ENCODE data around the gene TRIM16. TPM values are rescaled to one million over a fixed set of nuclear protein-coding genes. Genes with fewer than 3 reads are reported as not detected.
"Not testable (repeated sequence)": the region's sequence is repeated elsewhere in the genome, so short reads cannot be mapped to it uniquely, and the experiment has no call there.

Gene TRIM16
- total RNA-seq, 1 donor = 56.1 TPM

DNA sequence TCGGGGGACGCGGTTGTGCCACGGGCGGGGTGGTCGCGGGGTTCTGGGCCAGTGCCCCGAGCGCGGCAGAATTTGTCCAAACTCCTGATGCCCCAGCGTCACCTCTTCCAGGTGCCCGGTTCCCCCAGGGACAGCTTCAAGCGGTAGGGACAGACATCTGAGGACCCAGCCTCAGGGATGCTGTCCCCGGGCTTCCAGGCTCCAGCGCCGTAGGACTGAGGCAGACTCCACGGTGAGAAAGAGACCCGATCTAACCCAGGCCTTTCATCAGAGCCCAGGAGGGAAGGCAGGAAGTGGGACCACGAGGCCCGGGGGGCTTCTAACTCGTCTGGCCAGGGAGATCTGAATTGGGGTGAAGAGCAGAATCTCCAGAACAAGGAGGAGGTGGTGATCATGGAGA lies 15.8 kb upstream of the TRIM16 start:
- Histone ChIP-seq H2AFZ (ENCODE audit: low read length) (peak overlapping the region; percentile 78), H3K4me2 (ENCODE audit: insufficient read depth, low read length) (peak overlapping the region; percentile 72)

DNA sequence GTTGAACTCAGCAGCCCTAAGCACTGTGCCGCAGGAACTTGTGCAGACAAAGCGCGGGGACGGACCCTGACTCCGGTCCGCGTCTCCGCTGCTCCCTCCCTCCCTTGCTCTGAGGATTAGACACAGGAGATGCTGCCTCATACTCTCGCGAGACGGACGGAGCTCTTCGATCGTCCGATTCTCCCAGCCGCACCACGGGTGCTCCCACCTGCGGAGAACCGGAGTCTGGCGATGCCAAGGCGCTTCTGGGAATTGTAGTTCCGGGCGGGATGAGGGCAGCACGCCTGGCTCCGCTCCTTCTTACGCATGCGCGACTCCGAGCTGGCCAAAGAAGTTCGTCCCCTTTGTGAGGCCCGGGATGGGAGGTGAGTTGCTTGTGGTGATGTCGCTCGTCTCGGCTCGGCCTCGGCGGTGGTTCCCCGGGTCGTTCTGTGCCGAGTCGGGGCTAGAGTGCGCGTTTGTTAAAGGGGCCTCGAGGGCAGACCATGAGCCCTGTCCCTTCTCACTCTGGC lies 15.4 kb upstream of the TRIM16 start, which contains the start of gene ZNF286A:
ZNF286A (plus strand) TSS at position 340 of the 512 bp plus-strand sequence. CDS start 578 bp downstream, outside the sequence.
- H3K4me1 ChIP-seq (ENCODE audit: insufficient read depth, low read length); H4K20me1 ChIP-seq (ENCODE audit: insufficient read depth, low read length); H3K79me2 ChIP-seq (ENCODE audit: insufficient read depth, low read length); H3K9me3 ChIP-seq (ENCODE audit: low read depth, low read length); H3K36me3 ChIP-seq (ENCODE audit: insufficient read depth, low read length); H3K27me3 ChIP-seq (ENCODE audit: insufficient read depth, low read length): not testable (repeated sequence)
- DNase-seq (ENCODE audit: insufficient read length, low spot score, missing footprints) = peak; percentile 97
- peak within 1 kb of the TSS; percentile 77 for H3K4me3 ChIP-seq (ENCODE audit: insufficient read depth, low read length)
- peak within 1 kb of the TSS; percentile 78 for H2AFZ ChIP-seq (ENCODE audit: low read length)
- H3K4me2 ChIP-seq (ENCODE audit: insufficient read depth, low read length) = peak within 1 kb of the TSS; percentile 72
- peak within 1 kb of the TSS; percentile 45 for H3K27ac ChIP-seq (ENCODE audit: low read depth, low read length)

More for the DNA sequence above, 15.8 kb upstream of the TRIM16 start:
- peak overlapping the region; percentile 77 for H3K4me3 ChIP-seq (ENCODE audit: insufficient read depth, low read length)
- not testable (repeated sequence) for H3K36me3 ChIP-seq (ENCODE audit: insufficient read depth, low read length); H4K20me1 ChIP-seq (ENCODE audit: insufficient read depth, low read length); H3K4me1 ChIP-seq (ENCODE audit: insufficient read depth, low read length); DNase-seq (ENCODE audit: insufficient read length, low spot score, missing footprints); H3K27me3 ChIP-seq (ENCODE audit: insufficient read depth, low read length); H3K9me3 ChIP-seq (ENCODE audit: low read depth, low read length); H3K79me2 ChIP-seq (ENCODE audit: insufficient read depth, low read length)
- H3K27ac ChIP-seq (ENCODE audit: low read depth, low read length) = peak overlapping the region; percentile 45

DNA sequence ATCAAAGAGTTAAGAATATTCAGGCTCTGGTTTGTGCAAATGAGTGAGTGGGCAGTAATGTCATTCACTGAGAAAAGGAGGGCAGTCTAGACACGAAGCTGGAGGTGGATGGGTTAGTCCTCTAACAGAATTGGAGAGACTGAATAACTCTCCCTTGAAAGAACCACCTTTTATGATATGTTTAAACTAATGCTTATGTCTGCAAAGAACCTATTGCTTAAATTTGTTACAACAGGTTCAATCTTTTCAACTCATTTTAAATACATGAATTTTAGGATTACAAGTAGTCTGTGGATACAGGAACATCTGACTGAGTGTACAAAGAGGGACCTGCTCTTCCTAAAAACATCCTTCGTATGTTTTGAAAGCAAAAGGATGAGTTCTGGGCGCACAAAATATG lies 14.9 kb upstream of the TRIM16 start:
- not testable (repeated sequence) for H3K9me3 ChIP-seq (ENCODE audit: low read depth, low read length); H3K4me1 ChIP-seq (ENCODE audit: insufficient read depth, low read length); DNase-seq (ENCODE audit: insufficient read length, low spot score, missing footprints); H3K79me2 ChIP-seq (ENCODE audit: insufficient read depth, low read length); H4K20me1 ChIP-seq (ENCODE audit: insufficient read depth, low read length); H3K27ac ChIP-seq (ENCODE audit: low read depth, low read length); H3K36me3 ChIP-seq (ENCODE audit: insufficient read depth, low read length); H3K27me3 ChIP-seq (ENCODE audit: insufficient read depth, low read length)
- Histone ChIP-seq H2AFZ (ENCODE audit: low read length) (peak overlapping the region; percentile 77), H3K4me2 (ENCODE audit: insufficient read depth, low read length) (peak overlapping the region; percentile 72), H3K4me3 (ENCODE audit: insufficient read depth, low read length) (peak overlapping the region; percentile 77)

DNA sequence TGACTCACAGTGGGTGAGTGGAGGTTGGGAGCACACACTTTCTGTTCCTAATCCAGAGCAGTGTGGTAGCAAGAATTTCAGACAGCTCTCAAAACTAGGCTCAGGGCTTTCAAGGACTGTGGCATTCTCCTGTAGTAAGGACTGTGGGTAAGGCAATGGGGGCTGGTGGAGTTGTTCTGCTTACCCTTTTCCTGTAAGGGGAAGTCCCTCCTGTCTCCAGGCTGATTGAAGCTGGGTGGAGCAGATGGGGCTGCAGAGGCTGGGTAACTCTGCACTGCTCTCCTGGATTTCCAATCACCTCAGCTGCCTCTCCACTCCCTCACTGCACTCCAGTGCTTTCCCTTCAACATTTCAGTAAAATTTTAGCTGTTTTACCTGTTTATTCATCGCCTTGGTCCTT lies 3.4 kb upstream of the TRIM16 start:
- not testable (repeated sequence) for DNase-seq (ENCODE audit: insufficient read length, low spot score, missing footprints); H3K9me3 ChIP-seq (ENCODE audit: low read depth, low read length); H3K36me3 ChIP-seq (ENCODE audit: insufficient read depth, low read length); H3K79me2 ChIP-seq (ENCODE audit: insufficient read depth, low read length); H3K27ac ChIP-seq (ENCODE audit: low read depth, low read length); H3K4me2 ChIP-seq (ENCODE audit: insufficient read depth, low read length); H3K27me3 ChIP-seq (ENCODE audit: insufficient read depth, low read length); H4K20me1 ChIP-seq (ENCODE audit: insufficient read depth, low read length); H2AFZ ChIP-seq (ENCODE audit: low read length); H3K4me1 ChIP-seq (ENCODE audit: insufficient read depth, low read length); H3K4me3 ChIP-seq (ENCODE audit: insufficient read depth, low read length)

DNA sequence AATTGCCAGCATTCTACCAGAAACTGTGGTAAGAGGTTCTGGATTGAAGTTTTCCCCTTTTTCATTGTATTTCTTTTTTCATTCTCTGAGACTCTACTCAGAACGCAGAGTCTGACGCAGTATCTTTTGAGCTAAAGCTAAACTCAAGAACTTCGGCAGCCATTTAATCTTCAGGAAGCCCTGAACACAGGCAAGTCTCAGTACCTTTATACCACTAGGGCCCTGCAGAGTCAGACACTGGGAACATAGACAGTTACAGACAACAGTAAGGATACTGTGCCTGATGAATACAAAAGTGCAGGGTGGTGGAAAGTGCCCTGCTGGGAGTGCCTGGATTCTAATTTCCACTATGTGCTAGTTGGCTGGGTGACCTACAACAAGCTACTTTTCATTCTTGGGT lies 976 bp downstream of the TRIM16 start:
- not testable (repeated sequence) for H3K4me1 ChIP-seq (ENCODE audit: insufficient read depth, low read length); DNase-seq (ENCODE audit: insufficient read length, low spot score, missing footprints); H3K27me3 ChIP-seq (ENCODE audit: insufficient read depth, low read length); H3K36me3 ChIP-seq (ENCODE audit: insufficient read depth, low read length); H3K27ac ChIP-seq (ENCODE audit: low read depth, low read length); H3K4me3 ChIP-seq (ENCODE audit: insufficient read depth, low read length); H3K9me3 ChIP-seq (ENCODE audit: low read depth, low read length); H3K79me2 ChIP-seq (ENCODE audit: insufficient read depth, low read length); H4K20me1 ChIP-seq (ENCODE audit: insufficient read depth, low read length); H2AFZ ChIP-seq (ENCODE audit: low read length)
- peak overlapping the region; percentile 83 for H3K4me2 ChIP-seq (ENCODE audit: insufficient read depth, low read length)

DNA sequence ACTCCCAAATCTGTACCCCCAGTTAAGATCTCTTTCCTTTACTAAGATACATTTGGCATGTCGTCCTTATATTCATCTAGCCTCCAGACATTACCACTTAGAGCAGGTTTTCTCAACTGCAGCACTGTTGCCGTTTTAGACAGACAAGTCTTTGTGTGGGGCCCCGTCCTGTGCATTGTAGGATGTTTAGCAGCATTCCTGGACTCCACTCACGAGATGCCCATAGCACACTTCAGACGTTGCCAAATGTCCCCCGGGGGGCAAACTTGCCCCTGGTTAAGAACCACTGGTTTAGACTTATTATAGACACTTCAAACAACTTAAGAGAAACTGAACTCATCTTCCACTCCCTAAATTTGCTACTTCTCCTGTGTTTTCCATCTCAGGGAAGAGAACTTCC lies 8.1 kb downstream of the TRIM16 start:
- not testable (repeated sequence) for H3K27ac ChIP-seq (ENCODE audit: low read depth, low read length); H3K4me3 ChIP-seq (ENCODE audit: insufficient read depth, low read length); DNase-seq (ENCODE audit: insufficient read length, low spot score, missing footprints); H3K4me2 ChIP-seq (ENCODE audit: insufficient read depth, low read length); H4K20me1 ChIP-seq (ENCODE audit: insufficient read depth, low read length); H2AFZ ChIP-seq (ENCODE audit: low read length); H3K36me3 ChIP-seq (ENCODE audit: insufficient read depth, low read length); H3K9me3 ChIP-seq (ENCODE audit: low read depth, low read length); H3K79me2 ChIP-seq (ENCODE audit: insufficient read depth, low read length); H3K27me3 ChIP-seq (ENCODE audit: insufficient read depth, low read length); H3K4me1 ChIP-seq (ENCODE audit: insufficient read depth, low read length)

DNA sequence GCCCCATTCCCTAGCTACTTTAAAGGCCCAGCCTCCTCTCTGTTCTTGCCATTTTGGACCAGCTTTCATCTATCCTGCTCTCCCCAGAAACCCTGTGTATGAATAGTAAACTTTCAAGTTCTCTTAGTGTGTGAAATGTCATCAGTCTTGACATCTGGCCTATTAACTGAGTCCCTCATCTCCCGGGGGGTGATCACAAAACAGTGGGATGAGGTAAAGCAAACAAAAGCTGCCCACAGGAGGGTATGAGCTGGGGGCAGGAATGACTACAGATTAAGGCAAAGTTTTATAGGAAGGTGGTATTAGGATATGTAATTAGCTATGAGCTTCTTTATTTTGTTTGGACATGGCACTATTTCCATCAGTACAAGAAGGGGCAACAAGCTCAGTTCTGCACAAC lies 9.5 kb downstream of the TRIM16 start:
- H3K27ac ChIP-seq (ENCODE audit: low read depth, low read length); H3K4me2 ChIP-seq (ENCODE audit: insufficient read depth, low read length); H3K27me3 ChIP-seq (ENCODE audit: insufficient read depth, low read length); H4K20me1 ChIP-seq (ENCODE audit: insufficient read depth, low read length); H3K4me3 ChIP-seq (ENCODE audit: insufficient read depth, low read length); H3K79me2 ChIP-seq (ENCODE audit: insufficient read depth, low read length); DNase-seq (ENCODE audit: insufficient read length, low spot score, missing footprints); H3K4me1 ChIP-seq (ENCODE audit: insufficient read depth, low read length); H2AFZ ChIP-seq (ENCODE audit: low read length); H3K9me3 ChIP-seq (ENCODE audit: low read depth, low read length); H3K36me3 ChIP-seq (ENCODE audit: insufficient read depth, low read length): not testable (repeated sequence)

DNA sequence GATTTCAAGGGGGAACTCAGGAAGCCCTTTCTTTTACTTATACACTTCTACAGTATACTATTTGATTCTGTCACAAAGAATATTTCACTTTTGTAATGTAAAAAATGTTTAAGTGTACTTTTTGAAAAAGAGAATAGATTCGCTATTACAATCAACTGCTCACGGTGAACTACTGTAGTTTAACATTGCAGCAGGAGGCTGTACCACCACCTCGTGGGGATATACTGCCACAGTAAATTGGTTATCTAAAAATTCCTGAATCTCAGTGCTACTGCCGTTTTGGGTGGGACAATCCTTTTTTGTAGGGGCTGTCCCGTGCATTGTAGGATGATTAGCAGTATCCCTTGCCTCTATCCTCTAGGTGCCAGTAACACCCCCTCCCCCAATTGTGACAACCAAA lies 14.6 kb downstream of the TRIM16 start:
- not testable (repeated sequence) for H3K4me3 ChIP-seq (ENCODE audit: insufficient read depth, low read length); H3K9me3 ChIP-seq (ENCODE audit: low read depth, low read length); H3K27ac ChIP-seq (ENCODE audit: low read depth, low read length); H3K4me1 ChIP-seq (ENCODE audit: insufficient read depth, low read length); DNase-seq (ENCODE audit: insufficient read length, low spot score, missing footprints); H3K27me3 ChIP-seq (ENCODE audit: insufficient read depth, low read length); H3K79me2 ChIP-seq (ENCODE audit: insufficient read depth, low read length); H4K20me1 ChIP-seq (ENCODE audit: insufficient read depth, low read length); H3K4me2 ChIP-seq (ENCODE audit: insufficient read depth, low read length); H2AFZ ChIP-seq (ENCODE audit: low read length); H3K36me3 ChIP-seq (ENCODE audit: insufficient read depth, low read length)

Measured in osteoblast (primary cell).